Loucy (cell line): ENCODE measurements around the gene GRID2IP.

ENCODE experiments used
- CTCF ChIP-seq: fragments of 200-600 bp; sonication (generic); conservative IDR thresholded peaks from 2 replicates; pipeline ENCODE4 v1.5.1; 2014; ENCODE audit warnings: mild to moderate bottlenecking, antibody characterized with exemption, low read length
- EZH2phosphoT487 ChIP-seq: fragments of 200-600 bp; IDR thresholded peaks from 2 replicates; pipeline ENCODE4 v1.6.1; 2018; ENCODE audit warnings: antibody characterized with exemption, mild to moderate bottlenecking, moderate library complexity, borderline replicate concordance

- TF ChIP-seq CTCF (no peak), EZH2phosphoT487 (no peak)
Measured at GRCh38 chr7:6482307-6482706, 69.0 kb downstream of the GRID2IP start.
